ENCODE measurements around the gene SPR. TPM values are rescaled to one million over a fixed set of nuclear protein-coding genes. Genes with fewer than 3 reads are reported as not detected.

The SPR gene
- 1 to 10 TPM; 6.6 to 9.3 TPM for total RNA-seq

GRCh38 chr2:72887032-72887739 is at the start of gene SPR:
TSS of gene SPR (plus strand) at chr2:72887408. CDS start at chr2:72887433, 25 bp downstream.
- no peak within 1 kb of the TSS for H3K27ac Mint-ChIP-seq
- H3K36me3 Mint-ChIP-seq: no peaks in the 10 kb centered on the region

GRCh38 chr2:72840066-72840465 is 47.1 kb upstream of the SPR start:
- ATAC-seq (no peak), DNase-seq (ENCODE audit: low spot score in 2 of 2) (no peak)
- H3K36me3 Mint-ChIP-seq: no peaks in the 10 kb centered on the region
- H3K9me3 Mint-ChIP-seq: no peaks in the 10 kb centered on the region
- no peak overlapping the region for H3K27ac Mint-ChIP-seq

More at GRCh38 chr2:72887032-72887739, at the start of gene SPR:
- DNase-seq (ENCODE audit: low spot score in 2 of 2) (peak; percentile 74 to 82), ATAC-seq (peak; percentile 94 to 96)
- H3K9me3 Mint-ChIP-seq: no peaks in the 10 kb centered on the region

GRCh38 chr2:72841462-72842125 is 45.6 kb upstream of the SPR start:
- ATAC-seq (no peak), DNase-seq (ENCODE audit: low spot score in 2 of 2) (no peak)
- Mint-ChIP-seq H3K27ac (no peak overlapping the region), H3K9me3 (no peaks in the 10 kb centered on the region), H3K36me3 (no peaks in the 10 kb centered on the region)

GRCh38 chr2:72843301-72843700 is 43.9 kb upstream of the SPR start:
- ATAC-seq: no peak
- Mint-ChIP-seq H3K9me3 (no peaks in the 10 kb centered on the region), H3K36me3 (no peaks in the 10 kb centered on the region), H3K27ac (no peak overlapping the region)
- no peak for DNase-seq (ENCODE audit: low spot score in 2 of 2)

- Mint-ChIP-seq H3K27ac (no peak overlapping the region), H3K36me3 (no peaks in the 10 kb centered on the region)
- ATAC-seq: no peak
These were observed 40.8 kb upstream of the SPR start for GRCh38 chr2:72846171-72847095.

GRCh38 chr2:72847534-72848315 is 39.5 kb upstream of the SPR start:
- Mint-ChIP-seq H3K27ac (no peak overlapping the region), H3K9me3 (no peaks in the 10 kb centered on the region), H3K36me3 (no peaks in the 10 kb centered on the region)
- DNase-seq (ENCODE audit: low spot score in 2 of 2): no peak
- ATAC-seq: no peak

More at GRCh38 chr2:72846171-72847095, 40.8 kb upstream of the SPR start:
- H3K9me3 Mint-ChIP-seq: no peaks in the 10 kb centered on the region
- DNase-seq (ENCODE audit: low spot score in 2 of 2): no peak

- no peak for DNase-seq (ENCODE audit: low spot score in 2 of 2)
- Mint-ChIP-seq H3K9me3 (no peaks in the 10 kb centered on the region), H3K36me3 (no peaks in the 10 kb centered on the region), H3K27ac (no peak overlapping the region)
- ATAC-seq: no peak
These were observed 38.6 kb upstream of the SPR start for GRCh38 chr2:72848436-72849137.

GRCh38 chr2:72849138-72849462 is 38.1 kb upstream of the SPR start:
- ATAC-seq (no peak), DNase-seq (ENCODE audit: low spot score in 2 of 2) (no peak)
- H3K27ac Mint-ChIP-seq: no peak overlapping the region
- no peaks in the 10 kb centered on the region for H3K36me3 Mint-ChIP-seq
- no peaks in the 10 kb centered on the region for H3K9me3 Mint-ChIP-seq

GRCh38 chr2:72851333-72851732 is 35.9 kb upstream of the SPR start:
- ATAC-seq (no peak), DNase-seq (ENCODE audit: low spot score in 2 of 2) (no peak)
- H3K36me3 Mint-ChIP-seq: no peaks in the 10 kb centered on the region

GRCh38 chr2:72859831-72860262 is 27.4 kb upstream of the SPR start:
- no peak overlapping the region for H3K27ac Mint-ChIP-seq
- ATAC-seq (peak; percentile 37 to 69), DNase-seq (ENCODE audit: low spot score in 2 of 2) (peak in 1 of 2 donors; percentile 67)
- no peaks in the 10 kb centered on the region for H3K9me3 Mint-ChIP-seq
- H3K36me3 Mint-ChIP-seq: peaks cover 0 to 4% of the 10 kb centered on the region in 2 donors

More at GRCh38 chr2:72851333-72851732, 35.9 kb upstream of the SPR start:
- Mint-ChIP-seq H3K27ac (no peak overlapping the region), H3K9me3 (no peaks in the 10 kb centered on the region)

- peak; percentile 86 to 94 for DNase-seq (ENCODE audit: low spot score in 2 of 2)
- Mint-ChIP-seq H3K27ac (peak overlapping the region in 1 of 2 donors; percentile 34), H3K9me3 (no peaks in the 10 kb centered on the region), H3K36me3 (peaks cover 0 to 4% of the 10 kb centered on the region in 2 donors)
- peak; percentile 93 to 96 for ATAC-seq
These were observed 24.8 kb upstream of the SPR start for GRCh38 chr2:72862239-72862988.

GRCh38 chr2:72863046-72863445 is 24.2 kb upstream of the SPR start:
- no peak for ATAC-seq
- H3K27ac Mint-ChIP-seq: peak overlapping the region in 1 of 2 donors; percentile 29
- peaks cover 0 to 4% of the 10 kb centered on the region in 2 donors for H3K36me3 Mint-ChIP-seq
- no peaks in the 10 kb centered on the region for H3K9me3 Mint-ChIP-seq
- DNase-seq (ENCODE audit: low spot score in 2 of 2): no peak

- Mint-ChIP-seq H3K27ac (no peak overlapping the region), H3K9me3 (no peaks in the 10 kb centered on the region), H3K36me3 (peaks cover 0 to 4% of the 10 kb centered on the region in 2 donors)
- DNase-seq (ENCODE audit: low spot score in 2 of 2) (peak in 1 of 2 donors; percentile 32), ATAC-seq (peak; percentile 80 to 81)
These were observed 22.7 kb upstream of the SPR start for GRCh38 chr2:72864500-72864899.

- no peak for ATAC-seq
- Mint-ChIP-seq H3K27ac (no peak overlapping the region), H3K36me3 (peaks cover 0 to 10% of the 10 kb centered on the region in 2 donors), H3K9me3 (peaks cover 4 to 10% of the 10 kb centered on the region in 2 donors)
- DNase-seq (ENCODE audit: low spot score in 2 of 2): no peak
These were observed 16.1 kb upstream of the SPR start for GRCh38 chr2:72871060-72871459.

GRCh38 chr2:72871880-72872279 is 15.3 kb upstream of the SPR start:
- Mint-ChIP-seq H3K27ac (no peak overlapping the region), H3K36me3 (peaks cover 0 to 10% of the 10 kb centered on the region in 2 donors), H3K9me3 (peaks cover 4 to 10% of the 10 kb centered on the region in 2 donors)
- ATAC-seq (peak in 1 of 2 donors; percentile 28), DNase-seq (ENCODE audit: low spot score in 2 of 2) (no peak)

Measured in activated naive CD4-positive, alpha-beta T cell treated with anti-CD3 and anti-CD28 coated beads, Interleukin-2, amount 50 U/mL, for 72 hours (primary cell).